Hematopoietic multipotent progenitor cell treated with erythropoietin and hydrocortisone succinate and interleukin-3 and kit ligand, for 8 days (in vitro differentiated cells): ENCODE results near the gene PEX5.
"Not testable (repeated sequence)": the region's sequence is repeated elsewhere in the genome, so short reads cannot be mapped to it uniquely, and the experiment has no call there.

ENCODE experiments used
- DNase-seq: peaks from one replicate; pipeline ENCODE4 v3.0.0-alpha.2; 2015

The PEX5 gene

GRCh38 chr12:7161327-7161726 lies 28.2 kb upstream of the PEX5 start:
- no peak for DNase-seq

GRCh38 chr12:7161811-7162210 lies 27.7 kb upstream of the PEX5 start:
- no peak for DNase-seq

GRCh38 chr12:7162691-7163114 lies 26.8 kb upstream of the PEX5 start:
- peak; percentile 33 for DNase-seq

GRCh38 chr12:7169951-7170350 lies 19.5 kb upstream of the PEX5 start:
- no peak for DNase-seq

GRCh38 chr12:7171854-7172253 lies 17.6 kb upstream of the PEX5 start:
- no peak for DNase-seq

- DNase-seq = no peak
Observed at GRCh38 chr12:7175493-7175892, 14.0 kb upstream of the PEX5 start.

GRCh38 chr12:7176595-7176994 lies 12.9 kb upstream of the PEX5 start:
- no peak for DNase-seq

GRCh38 chr12:7178481-7178880 lies 11.0 kb upstream of the PEX5 start:
- DNase-seq = no peak

- no peak for DNase-seq
Observed at GRCh38 chr12:7180685-7181084, 8.8 kb upstream of the PEX5 start.

- DNase-seq = not testable (repeated sequence)
Observed at GRCh38 chr12:7186058-7186457, 3.4 kb upstream of the PEX5 start.

GRCh38 chr12:7188562-7189397 lies 706 bp upstream of the PEX5 start:
- DNase-seq = peak; percentile 68

- no peak for DNase-seq
Observed at GRCh38 chr12:7190268-7191055, 976 bp downstream of the PEX5 start.

GRCh38 chr12:7193674-7194073 lies 4.2 kb downstream of the PEX5 start:
- DNase-seq = peak; percentile 15

GRCh38 chr12:7197841-7198240 lies 8.4 kb downstream of the PEX5 start:
- no peak for DNase-seq

- no peak for DNase-seq
Observed at GRCh38 chr12:7203109-7203508, 13.6 kb downstream of the PEX5 start.

- no peak for DNase-seq
Observed at GRCh38 chr12:7205091-7205490, 15.6 kb downstream of the PEX5 start.

- DNase-seq = no peak
Observed at GRCh38 chr12:7206691-7207090, 17.2 kb downstream of the PEX5 start.

- peak; percentile 93 for DNase-seq
Observed at GRCh38 chr12:7207866-7208625, 18.6 kb downstream of the PEX5 start.

- DNase-seq = no peak
Observed at GRCh38 chr12:7209958-7210357, 20.5 kb downstream of the PEX5 start.

GRCh38 chr12:7210642-7211151 lies 21.2 kb downstream of the PEX5 start:
- no peak for DNase-seq

- DNase-seq = no peak
Observed at GRCh38 chr12:7212678-7213077, 23.2 kb downstream of the PEX5 start.

GRCh38 chr12:7213745-7214144 lies 24.3 kb downstream of the PEX5 start:
- DNase-seq = not testable (repeated sequence)

GRCh38 chr12:7217475-7218069 lies 28.1 kb downstream of the PEX5 start:
- no peak for DNase-seq
